Type B pancreatic cell (in vitro differentiated cells): ENCODE measurements around the gene CA11. TPM values are rescaled to one million over a fixed set of nuclear protein-coding genes. Genes with fewer than 3 reads are reported as not detected.
A peak's percentile ranks its signal among the peaks of the same experiment; 100 is the strongest.
"Not testable (repeated sequence)": the region's sequence is repeated elsewhere in the genome, so short reads cannot be mapped to it uniquely, and the experiment has no call there.

Experiments
- DNase-seq: peaks from one replicate; pipeline ENCODE4 v3.0.0; 2021; ENCODE audit warnings: mixed read lengths; ENCODE audit not compliant: unreplicated experiment; ENCODE audit errors: extremely low spot score
- H3K27ac Mint-ChIP-seq: 2 replicates; pipeline ENCODE4 v1.8.0; 2021; ENCODE audit warnings: mild to moderate bottlenecking, mixed read lengths
- H3K27me3 Mint-ChIP-seq: 2 replicates; pipeline ENCODE4 v1.8.0; 2021; ENCODE audit warnings: mixed read lengths
- H3K36me3 Mint-ChIP-seq: 2 replicates; pipeline ENCODE4 v1.8.0; 2021; ENCODE audit warnings: mixed read lengths
- H3K4me1 Mint-ChIP-seq: one replicate; pipeline ENCODE4 v1.8.0; 2021; ENCODE audit warnings: mixed read lengths; ENCODE audit not compliant: unreplicated experiment
- H3K4me3 Mint-ChIP-seq: 2 replicates; pipeline ENCODE4 v1.8.0; 2021; ENCODE audit warnings: mild to moderate bottlenecking, mixed read lengths
- H3K9me3 Mint-ChIP-seq: 2 replicates; pipeline ENCODE4 v1.8.0; 2021; ENCODE audit warnings: mixed read lengths
- total RNA-seq: library from RNA; stranded (reverse); gene quantifications from 2 replicates; pipeline ENCODE4 v1.2.1, GENCODE V29; 2021; ENCODE audit warnings: low replicate concordance
- TF ChIP-seq, protein P1 (sequence below): fragments of 200-600 bp; sonication (generic); conservative IDR thresholded peaks from 2 replicates; pipeline ENCODE4 v1.5.0; 2021; ENCODE audit warnings: antibody characterized with exemption, mild to moderate bottlenecking

The CA11 gene
- total RNA-seq, 1 donor from 2014 or later, result 43.3 TPM

DNA sequence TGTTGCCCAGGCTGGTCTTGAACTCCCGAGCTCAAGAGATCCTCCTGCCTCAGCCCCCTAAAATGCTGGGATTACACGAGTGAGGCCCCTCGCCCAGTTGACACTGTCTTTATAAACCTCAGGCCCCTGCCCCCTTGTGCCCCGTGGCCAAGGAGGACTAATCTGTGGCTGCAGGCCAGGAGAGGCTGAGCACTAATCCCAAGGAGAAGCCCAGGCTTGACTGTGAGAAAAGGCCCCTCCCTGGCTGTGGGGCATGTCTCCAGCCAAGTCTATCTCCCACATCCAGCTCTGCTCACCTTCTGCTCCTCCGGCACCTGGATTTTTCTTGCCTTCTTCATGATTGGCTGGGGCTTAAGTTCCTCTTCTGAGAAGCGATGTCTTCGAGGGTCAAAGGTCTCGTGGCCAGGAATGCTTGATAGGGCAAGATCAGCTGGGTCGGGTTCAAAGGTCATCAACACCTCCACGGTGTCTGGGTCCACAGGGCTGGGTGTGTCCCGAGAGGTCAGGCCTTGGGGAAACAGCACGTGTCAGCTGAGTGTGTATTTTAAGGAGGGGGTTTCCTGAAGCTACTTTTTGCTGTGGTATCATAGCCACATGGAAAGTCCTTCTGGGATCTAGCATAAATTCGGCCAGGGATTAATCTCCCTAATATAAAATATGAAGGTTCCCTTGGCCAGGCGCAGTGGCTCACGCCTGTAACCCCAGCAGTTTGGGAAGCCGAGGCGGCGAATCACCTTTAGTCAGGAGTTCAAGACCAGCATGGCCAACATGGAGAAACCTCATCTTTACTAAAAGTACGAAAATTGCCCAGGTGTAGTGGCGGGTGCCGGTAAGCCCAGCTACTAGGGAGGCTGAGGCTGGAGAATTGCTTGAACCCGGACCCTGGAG, 12.6 kb downstream of the CA11 start:
- H3K9me3 Mint-ChIP-seq, result no peaks in the 10 kb centered on the region
- DNase-seq, result no peak
- TF ChIP-seq, protein P1, sequence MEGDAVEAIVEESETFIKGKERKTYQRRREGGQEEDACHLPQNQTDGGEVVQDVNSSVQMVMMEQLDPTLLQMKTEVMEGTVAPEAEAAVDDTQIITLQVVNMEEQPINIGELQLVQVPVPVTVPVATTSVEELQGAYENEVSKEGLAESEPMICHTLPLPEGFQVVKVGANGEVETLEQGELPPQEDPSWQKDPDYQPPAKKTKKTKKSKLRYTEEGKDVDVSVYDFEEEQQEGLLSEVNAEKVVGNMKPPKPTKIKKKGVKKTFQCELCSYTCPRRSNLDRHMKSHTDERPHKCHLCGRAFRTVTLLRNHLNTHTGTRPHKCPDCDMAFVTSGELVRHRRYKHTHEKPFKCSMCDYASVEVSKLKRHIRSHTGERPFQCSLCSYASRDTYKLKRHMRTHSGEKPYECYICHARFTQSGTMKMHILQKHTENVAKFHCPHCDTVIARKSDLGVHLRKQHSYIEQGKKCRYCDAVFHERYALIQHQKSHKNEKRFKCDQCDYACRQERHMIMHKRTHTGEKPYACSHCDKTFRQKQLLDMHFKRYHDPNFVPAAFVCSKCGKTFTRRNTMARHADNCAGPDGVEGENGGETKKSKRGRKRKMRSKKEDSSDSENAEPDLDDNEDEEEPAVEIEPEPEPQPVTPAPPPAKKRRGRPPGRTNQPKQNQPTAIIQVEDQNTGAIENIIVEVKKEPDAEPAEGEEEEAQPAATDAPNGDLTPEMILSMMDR, result no peak
- peaks cover 6% of the 10 kb centered on the region for H3K36me3 Mint-ChIP-seq
- peak overlapping the region; percentile 96 for H3K27ac Mint-ChIP-seq
- peaks cover 31% of the 10 kb centered on the region for H3K4me1 Mint-ChIP-seq
- H3K4me3 Mint-ChIP-seq, result peak overlapping the region; percentile 28
- no peaks in the 10 kb centered on the region for H3K27me3 Mint-ChIP-seq

DNA sequence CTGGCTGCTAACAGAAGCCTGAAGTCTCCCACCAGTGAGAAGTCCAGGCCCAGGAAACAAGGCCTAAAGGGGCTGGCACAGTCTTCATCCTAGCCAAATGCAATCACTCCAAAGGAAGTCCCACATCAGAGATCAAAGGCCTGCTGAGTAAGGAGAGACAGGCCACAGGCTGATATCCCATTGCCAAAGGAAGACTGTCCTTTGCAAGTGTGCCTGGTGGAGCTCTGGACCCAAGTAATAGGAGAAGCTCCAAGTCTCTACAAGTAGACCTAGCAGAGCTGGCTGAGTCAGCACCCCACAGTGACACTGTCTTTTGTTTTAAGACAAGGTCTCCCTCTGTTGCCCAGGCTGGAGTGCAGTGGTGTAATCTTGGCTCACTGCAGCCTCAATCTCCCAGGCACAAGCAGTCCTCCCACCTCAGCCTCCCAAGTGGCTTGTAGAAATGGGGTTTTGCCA, 13.3 kb downstream of the CA11 start:
- H3K27ac Mint-ChIP-seq, result peak overlapping the region; percentile 96
- peak overlapping the region; percentile 70 for H3K4me3 Mint-ChIP-seq
- H3K27me3 Mint-ChIP-seq, result no peaks in the 10 kb centered on the region
- H3K36me3 Mint-ChIP-seq, result peaks cover 3% of the 10 kb centered on the region
- DNase-seq, result no peak
- H3K4me1 Mint-ChIP-seq, result peaks cover 28% of the 10 kb centered on the region
- H3K9me3 Mint-ChIP-seq, result no peaks in the 10 kb centered on the region
- TF ChIP-seq, protein P1, result no peak

DNA sequence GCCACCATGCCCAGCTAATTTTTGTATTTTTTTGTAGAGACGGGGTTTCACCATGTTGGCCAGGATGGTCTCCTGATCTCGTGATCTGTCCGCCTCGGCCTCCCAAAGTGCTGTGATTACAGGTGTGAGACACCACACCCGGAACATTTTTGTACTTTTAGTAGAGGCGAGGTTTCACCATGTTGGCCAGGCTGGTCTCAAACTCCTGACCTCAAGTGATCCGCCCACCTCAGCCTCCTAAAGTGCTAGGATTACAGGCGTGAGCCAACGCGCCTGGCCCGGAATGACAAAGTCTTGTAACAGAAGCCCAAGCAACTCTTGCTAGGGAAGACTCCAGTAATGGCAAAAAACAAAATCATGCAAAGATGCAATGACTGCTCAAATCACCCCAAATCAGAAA, 13.7 kb downstream of the CA11 start:
- Mint-ChIP-seq H3K27ac (peak overlapping the region; percentile 96), H3K4me3 (peak overlapping the region; percentile 70), H3K4me1 (peaks cover 28% of the 10 kb centered on the region)
- not testable (repeated sequence) for H3K27me3 Mint-ChIP-seq, H3K9me3 Mint-ChIP-seq, H3K36me3 Mint-ChIP-seq, DNase-seq

DNA sequence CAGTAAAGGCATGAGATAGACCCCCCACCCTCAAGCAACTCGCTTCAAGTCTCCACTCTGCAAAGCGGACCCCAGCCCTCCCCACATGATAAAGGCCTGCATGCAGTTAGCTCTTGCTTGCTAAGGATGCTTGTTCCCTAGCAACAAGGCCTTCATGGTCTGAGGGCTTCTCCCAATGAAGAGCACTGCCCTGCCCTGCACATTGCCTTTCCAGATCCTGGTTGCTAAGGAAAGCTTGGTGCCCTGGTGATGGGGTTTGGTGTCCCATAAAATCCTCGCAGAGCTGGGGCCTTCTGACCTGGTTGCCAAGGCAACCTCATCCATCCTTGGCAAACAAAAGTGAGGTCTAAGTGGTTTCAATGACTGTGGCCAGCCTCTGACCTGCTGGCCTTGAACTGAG, 14.8 kb downstream of the CA11 start:
- no peaks in the 10 kb centered on the region for H3K9me3 Mint-ChIP-seq
- no peaks in the 10 kb centered on the region for H3K27me3 Mint-ChIP-seq
- TF ChIP-seq, protein P1, result no peak
- peaks cover 3% of the 10 kb centered on the region for H3K36me3 Mint-ChIP-seq
- DNase-seq, result no peak
- peak overlapping the region; percentile 96 for H3K27ac Mint-ChIP-seq
- no peak overlapping the region for H3K4me3 Mint-ChIP-seq
- peaks cover 28% of the 10 kb centered on the region for H3K4me1 Mint-ChIP-seq

DNA sequence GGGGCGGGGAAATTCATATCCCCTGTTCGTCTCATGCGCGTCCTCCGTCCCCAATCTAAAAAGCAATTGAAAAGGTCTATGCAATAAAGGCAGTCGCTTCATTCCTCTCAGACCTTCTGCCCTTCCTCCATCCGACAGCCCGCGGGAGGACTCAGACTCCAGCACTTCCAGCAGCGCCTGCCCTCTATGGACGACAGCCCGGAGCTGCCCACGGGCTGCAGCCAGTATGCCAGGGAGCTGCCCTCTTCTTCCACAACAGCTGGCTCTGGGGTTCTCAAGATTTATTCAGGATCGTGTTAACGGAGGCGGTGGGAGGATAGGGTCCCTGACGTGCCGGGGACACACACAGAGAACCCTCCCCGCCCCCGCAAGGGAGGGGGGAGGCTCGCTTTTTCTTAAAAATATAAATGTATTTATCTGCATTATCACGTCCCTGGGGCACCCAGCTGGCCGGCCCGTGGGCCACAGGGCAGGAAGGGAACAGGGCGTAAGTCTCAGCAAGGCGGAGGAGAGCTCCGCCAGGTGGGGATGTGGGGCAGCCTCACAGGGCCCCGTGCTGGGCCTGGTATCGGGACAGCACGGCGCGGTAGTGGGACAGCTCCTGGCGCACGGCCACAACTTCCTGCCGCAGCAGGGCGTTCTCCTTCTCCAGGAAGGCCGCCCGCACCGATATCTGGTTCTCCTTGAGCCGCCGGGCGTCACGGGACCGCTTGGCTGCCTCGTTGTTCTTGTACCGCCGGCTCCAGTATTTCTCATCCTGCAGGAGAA, 15.5 kb downstream of the CA11 start:
- H3K9me3 Mint-ChIP-seq, result no peaks in the 10 kb centered on the region
- H3K4me1 Mint-ChIP-seq, result peaks cover 29% of the 10 kb centered on the region
- no peak for DNase-seq
- TF ChIP-seq, protein P1, result peak; percentile 15
- H3K27ac Mint-ChIP-seq, result peak overlapping the region; percentile 96
- H3K36me3 Mint-ChIP-seq, result peaks cover 3% of the 10 kb centered on the region
- peak overlapping the region; percentile 76 for H3K4me3 Mint-ChIP-seq
- no peaks in the 10 kb centered on the region for H3K27me3 Mint-ChIP-seq
